Right cardiac atrium (tissue), 5 donors: ENCODE data around the gene ACY1. TPM values are rescaled to one million over a fixed set of nuclear protein-coding genes. Genes with fewer than 3 reads are reported as not detected.

Experiments
- ATAC-seq, 2 donors: fragments of 200-7000 bp; cut with Tn5 transposase; one replicate each; pipeline versions ENCODE4 v1.8.0 to v1.9.1; 2020; ENCODE audit warnings: moderate library complexity in 2 of 2, mild to moderate bottlenecking in 1 of 2
- DNase-seq, 3 donors: peaks; one replicate each; pipeline ENCODE4 v3.0.0-alpha.2; 2020
- H3K27ac ChIP-seq: one replicate; pipeline ENCODE4 v1.5.1; 2013; ENCODE audit warnings: mild to moderate bottlenecking, low read length, control low read depth, moderate library complexity
- H3K27me3 ChIP-seq: one replicate; pipeline ENCODE4 v1.6.1; 2013; ENCODE audit not compliant: control insufficient read depth, insufficient read depth
- H3K4me1 ChIP-seq: one replicate; pipeline ENCODE4 v1.6.1; 2013; ENCODE audit warnings: low read length; ENCODE audit not compliant: control insufficient read depth, insufficient read depth
- H3K4me3 ChIP-seq: one replicate; pipeline ENCODE4 v1.5.1; 2013; ENCODE audit warnings: low read length, control low read depth
- H3K9me3 ChIP-seq: one replicate; pipeline ENCODE4 v1.6.1; 2013; ENCODE audit warnings: low read length; ENCODE audit not compliant: control insufficient read depth
- WGBS: extraction: QIAGEN DNeasy Blood & Tissue Kit; methylation state at CpG from one replicate; pipeline ENCODE4 v1.1.7; 2013; 5-methylcytosine and 5-hydroxymethylcytosine counted together
- intact Hi-C, 4 donors: fragments of 100-400 bp; cut with DNase I; formaldehyde crosslinking; loops; one replicate each; pipeline versions ENCODE4 v1.11.0 to v1.14.0; 2022 to 2023
- polyA plus RNA-seq: library from polyadenylated mRNA; stranded (reverse); fragments of 200-250 nt; gene quantifications from one replicate; pipeline ENCODE4 v1.2.3, GENCODE V29; 2013
- total RNA-seq, 4 donors: library from RNA; stranded (reverse); fragmentation: NEBNext Ultra II Directional; extraction: Animal tissue kit (Norgen Biotek cat#: 25700); gene quantifications; one replicate each; pipeline ENCODE4 v1.2.1, GENCODE V29; 2021
- donor health status: healthy with polysubstance abuse.
- donor health status: DM: no; HTN: yes; CAD: no.
- donor health status: DM: no; HTN: no; CAD: no.
- donor health status: DM: no; HTN: yes; CAD: no; lungs with severe emphysema.
- donor health status: DM: yes; HTN: yes; CAD: no.

Gene ACY1
- total and polyA plus RNA-seq, 5 donors = 18.4 to 27.2 (median 19.6) TPM

- intact Hi-C loops = no loop called here
- under 1% methylated on average over 20 of the region's 20 CpGs for WGBS
- peak overlapping the region; percentile 7 for H3K27ac ChIP-seq
Measured at GRCh38 chr3:51941463-51941797, 41.9 kb upstream of the ACY1 start.

GRCh38 chr3:51941798-51942602 is 41.3 kb upstream of the ACY1 start, which contains the start of the genes PARP3 and RRP9:
TSS of gene PARP3 (plus strand) at chr3:51942363. CDS start at chr3:51943356, 993 bp downstream.
TSS of gene RRP9 (minus strand) at chr3:51941904. CDS start at chr3:51941867, 37 bp downstream.
- DNase-seq = peak; percentile 100
- no peaks in the 10 kb centered on the region for H3K27me3 ChIP-seq
- H3K4me3 ChIP-seq = peak within 1 kb of the TSS; percentile 62
- peaks cover 2% of the 10 kb centered on the region for H3K4me1 ChIP-seq
- ATAC-seq = peak; percentile 95 to 96
- 1% methylated on average over 67 of the region's 67 CpGs for WGBS
- H3K9me3 ChIP-seq = no peaks in the 10 kb centered on the region
- intact Hi-C loops = loop anchor here in 1 of 4 donors (2.0 kb wide), 1 partner anchor 33 kb away; the partner anchor contains the start of genes ABHD14A and ABHD14B
- peak within 1 kb of the TSS; percentile 95 for H3K27ac ChIP-seq

More at GRCh38 chr3:51941463-51941797, 41.9 kb upstream of the ACY1 start:
- ATAC-seq (no peak), DNase-seq (no peak)
- Histone ChIP-seq H3K9me3 (no peaks in the 10 kb centered on the region), H3K27me3 (no peaks in the 10 kb centered on the region), H3K4me3 (peak overlapping the region; percentile 62), H3K4me1 (peaks cover 2% of the 10 kb centered on the region)

- ATAC-seq = peak; percentile 25 to 60
- peak overlapping the region; percentile 5 for H3K4me3 ChIP-seq
- intact Hi-C loops = loop anchor here in 1 of 4 donors (2.0 kb wide), 1 partner anchor 32 kb away; the partner anchor contains the start of genes ABHD14A and ABHD14B
- no peaks in the 10 kb centered on the region for H3K27me3 ChIP-seq
- H3K9me3 ChIP-seq = no peaks in the 10 kb centered on the region
- H3K4me1 ChIP-seq = peaks cover 2% of the 10 kb centered on the region
- DNase-seq = peak; percentile 82 to 85 (median 83)
- H3K27ac ChIP-seq = peak overlapping the region; percentile 95
- 40% methylated on average over 17 of the region's 17 CpGs for WGBS
Measured at GRCh38 chr3:51942603-51943450, 40.5 kb upstream of the ACY1 start.

GRCh38 chr3:51943451-51944391 is 39.6 kb upstream of the ACY1 start:
- peak overlapping the region; percentile 95 for H3K27ac ChIP-seq
- ATAC-seq (no peak), DNase-seq (no peak)
- 94% methylated on average over 21 of the region's 21 CpGs for WGBS
- H3K9me3 ChIP-seq = no peaks in the 10 kb centered on the region
- H3K27me3 ChIP-seq = no peaks in the 10 kb centered on the region
- peaks cover 2% of the 10 kb centered on the region for H3K4me1 ChIP-seq
- no peak overlapping the region for H3K4me3 ChIP-seq
- intact Hi-C loops = loop anchor here in 1 of 4 donors (2.0 kb wide), 1 partner anchor 31 kb away; the partner anchor contains the start of genes ABHD14A and ABHD14B

- DNase-seq = no peak
- WGBS = 89% methylated on average over 11 of the region's 11 CpGs
- ATAC-seq = no peak
- Histone ChIP-seq H3K27me3 (no peaks in the 10 kb centered on the region), H3K4me3 (no peak overlapping the region), H3K4me1 (peaks cover 2% of the 10 kb centered on the region), H3K9me3 (no peaks in the 10 kb centered on the region), H3K27ac (no peak overlapping the region)
- intact Hi-C loops = no loop called here
Measured at GRCh38 chr3:51944451-51945021, 38.8 kb upstream of the ACY1 start.

GRCh38 chr3:51945031-51945840 is 38.1 kb upstream of the ACY1 start:
- Histone ChIP-seq H3K27me3 (no peaks in the 10 kb centered on the region), H3K4me3 (no peak overlapping the region), H3K27ac (no peak overlapping the region), H3K4me1 (peaks cover 2% of the 10 kb centered on the region), H3K9me3 (no peaks in the 10 kb centered on the region)
- intact Hi-C loops = no loop called here
- no peak for ATAC-seq
- no peak for DNase-seq
- 85% methylated on average over 18 of the region's 18 CpGs for WGBS

- no peak overlapping the region for H3K4me3 ChIP-seq
- H3K4me1 ChIP-seq = peaks cover 2% of the 10 kb centered on the region
- DNase-seq (no peak), ATAC-seq (no peak)
- 94% methylated on average over 14 of the region's 14 CpGs for WGBS
- H3K27me3 ChIP-seq = no peaks in the 10 kb centered on the region
- H3K9me3 ChIP-seq = no peaks in the 10 kb centered on the region
- intact Hi-C loops = no loop called here
- no peak overlapping the region for H3K27ac ChIP-seq
Measured at GRCh38 chr3:51945926-51946705, 37.2 kb upstream of the ACY1 start.

GRCh38 chr3:51946796-51947195 is 36.5 kb upstream of the ACY1 start:
- Histone ChIP-seq H3K27ac (no peak overlapping the region), H3K4me3 (no peak overlapping the region), H3K27me3 (no peaks in the 10 kb centered on the region), H3K4me1 (peaks cover 2% of the 10 kb centered on the region), H3K9me3 (no peaks in the 10 kb centered on the region)
- DNase-seq = no peak
- ATAC-seq = no peak
- intact Hi-C loops = no loop called here
- WGBS = 74% methylated on average over 4 of the region's 4 CpGs
